Astrocyte (in vitro differentiated cells and primary cell): ENCODE results near the gene DMGDH. TPM values are rescaled to one million over a fixed set of nuclear protein-coding genes. Genes with fewer than 3 reads are reported as not detected.

Source experiments
- DNase-seq: peaks from one replicate; pipeline ENCODE4 v3.0.0-alpha.2; 2010; ENCODE audit warnings: low read depth
- FAIRE-seq: peaks from 2 replicates; lab custom pipeline; 2011; peaks lifted over from hg19 to GRCh38; lab: Jason Lieb, UNC
- H2AFZ ChIP-seq: 2 replicates; pipeline ENCODE4 v1.6.0; 2012; ENCODE audit warnings: low read depth, low read length, inconsistent platforms
- H3K27ac ChIP-seq: 2 replicates; pipeline ENCODE4 v1.5.1; 2011; ENCODE audit warnings: low read depth, low read length, inconsistent platforms
- H3K27me3 ChIP-seq: 2 replicates; pipeline ENCODE4 v1.6.0; 2011; ENCODE audit warnings: low read length, inconsistent platforms; ENCODE audit not compliant: insufficient read depth
- H3K36me3 ChIP-seq: 2 replicates; pipeline ENCODE4 v1.5.1; 2011; ENCODE audit warnings: low read length, inconsistent platforms; ENCODE audit not compliant: insufficient read depth
- H3K4me1 ChIP-seq: 2 replicates; pipeline ENCODE4 v1.5.1; 2011; ENCODE audit warnings: low read length, inconsistent platforms; ENCODE audit not compliant: insufficient read depth
- H3K4me2 ChIP-seq: 2 replicates; pipeline ENCODE4 v1.6.0; 2012; ENCODE audit warnings: low read length, inconsistent platforms
- H3K4me3 ChIP-seq: 2 replicates; pipeline ENCODE4 v1.5.1; 2011; ENCODE audit warnings: low read depth, mild to moderate bottlenecking, low read length, inconsistent platforms; ENCODE audit not compliant: insufficient read depth
- H3K79me2 ChIP-seq: 2 replicates; pipeline ENCODE4 v1.6.0; 2012; ENCODE audit warnings: mild to moderate bottlenecking, low read length, inconsistent platforms; ENCODE audit not compliant: insufficient read depth
- H3K9ac ChIP-seq: 2 replicates; pipeline ENCODE4 v1.6.0; 2012; ENCODE audit warnings: mild to moderate bottlenecking, low read length, inconsistent platforms
- H3K9me3 ChIP-seq: 2 replicates; pipeline ENCODE4 v1.5.1; 2012; ENCODE audit warnings: low read depth, mild to moderate bottlenecking, low read length, inconsistent platforms; ENCODE audit not compliant: insufficient read depth
- H4K20me1 ChIP-seq: 2 replicates; pipeline ENCODE4 v1.6.0; 2012; ENCODE audit warnings: low read length, inconsistent platforms; ENCODE audit not compliant: insufficient read depth
- H3K27ac Mint-ChIP-seq: one replicate; pipeline ENCODE4 v1.8.0; 2021; ENCODE audit warnings: mild to moderate bottlenecking, mixed read lengths; ENCODE audit not compliant: unreplicated experiment
- H3K27me3 Mint-ChIP-seq: one replicate; pipeline ENCODE4 v1.8.0; 2021; ENCODE audit warnings: low read depth, mixed read lengths; ENCODE audit not compliant: unreplicated experiment
- H3K36me3 Mint-ChIP-seq: one replicate; pipeline ENCODE4 v1.8.0; 2021; ENCODE audit warnings: low read depth, mixed read lengths; ENCODE audit not compliant: unreplicated experiment
- H3K4me1 Mint-ChIP-seq: one replicate; pipeline ENCODE4 v1.8.0; 2021; ENCODE audit warnings: low read depth, mixed read lengths; ENCODE audit not compliant: unreplicated experiment
- H3K4me3 Mint-ChIP-seq: one replicate; pipeline ENCODE4 v1.8.0; 2021; ENCODE audit warnings: mild to moderate bottlenecking, moderate library complexity, mixed read lengths; ENCODE audit not compliant: unreplicated experiment
- H3K9me3 Mint-ChIP-seq: one replicate; pipeline ENCODE4 v1.8.0; 2021; ENCODE audit warnings: mild to moderate bottlenecking, mixed read lengths; ENCODE audit not compliant: unreplicated experiment
- CTCF ChIP-seq: IDR thresholded peaks from 2 replicates; pipeline ENCODE4 v1.5.1; 2011; ENCODE audit warnings: low read depth, mild to moderate bottlenecking, inconsistent platforms, low read length, moderate library complexity; ENCODE audit not compliant: insufficient read depth
- EZH2 ChIP-seq: IDR thresholded peaks from 2 replicates; pipeline ENCODE4 v1.6.1; 2012; ENCODE audit warnings: mild to moderate bottlenecking, low read length, inconsistent platforms; ENCODE audit not compliant: insufficient read depth
- total RNA-seq: library from RNA; stranded (reverse); gene quantifications from 2 replicates; pipeline ENCODE4 v1.2.1, GENCODE V29; 2021

DMGDH gene
- total RNA-seq, 1 donor from 2014 or later, result not detected

- Mint-ChIP-seq H3K9me3 (no peaks in the 10 kb centered on the region), H3K36me3 (no peaks in the 10 kb centered on the region), H3K4me1 (peaks cover 3% of the 10 kb centered on the region), H3K27me3 (no peaks in the 10 kb centered on the region), H3K27ac (no peak overlapping the region), H3K4me3 (no peak overlapping the region)
- Histone ChIP-seq H3K27me3 (peaks cover 5% of the 10 kb centered on the region), H3K4me2 (no peak overlapping the region), H3K9me3 (no peaks in the 10 kb centered on the region), H2AFZ (no peak overlapping the region), H4K20me1 (no peaks in the 10 kb centered on the region), H3K4me3 (no peak overlapping the region), H3K79me2 (no peaks in the 10 kb centered on the region), H3K36me3 (no peaks in the 10 kb centered on the region), H3K4me1 (no peaks in the 10 kb centered on the region), H3K9ac (no peak overlapping the region), H3K27ac (no peak overlapping the region)
- TF ChIP-seq CTCF (no peak), EZH2 (no peak)
- FAIRE-seq (no peak), DNase-seq (no peak)
Measured at GRCh38 chr5:79091064-79091463, 21.6 kb upstream of the DMGDH start.

GRCh38 chr5:79088507-79088906 is 19.0 kb upstream of the DMGDH start:
- no peak overlapping the region for H3K27ac Mint-ChIP-seq
- H4K20me1 ChIP-seq, result no peaks in the 10 kb centered on the region
- TF ChIP-seq CTCF (no peak), EZH2 (no peak)
- H3K36me3 ChIP-seq, result no peaks in the 10 kb centered on the region
- no peaks in the 10 kb centered on the region for H3K4me1 ChIP-seq
- no peak overlapping the region for H3K4me3 ChIP-seq
- H3K4me1 Mint-ChIP-seq, result peaks cover 7% of the 10 kb centered on the region
- no peak overlapping the region for H3K27ac ChIP-seq
- peaks cover 2% of the 10 kb centered on the region for H3K27me3 ChIP-seq
- H3K4me3 Mint-ChIP-seq, result no peak overlapping the region
- H3K4me2 ChIP-seq, result no peak overlapping the region
- H3K79me2 ChIP-seq, result no peaks in the 10 kb centered on the region
- no peak overlapping the region for H3K9ac ChIP-seq
- no peaks in the 10 kb centered on the region for H3K36me3 Mint-ChIP-seq
- DNase-seq, result no peak
- no peaks in the 10 kb centered on the region for H3K9me3 ChIP-seq
- no peaks in the 10 kb centered on the region for H3K9me3 Mint-ChIP-seq
- H2AFZ ChIP-seq, result no peak overlapping the region
- no peak for FAIRE-seq
- H3K27me3 Mint-ChIP-seq, result no peaks in the 10 kb centered on the region

GRCh38 chr5:79086116-79086515 is 16.6 kb upstream of the DMGDH start:
- FAIRE-seq, result no peak
- H3K4me1 ChIP-seq, result no peaks in the 10 kb centered on the region
- H4K20me1 ChIP-seq, result no peaks in the 10 kb centered on the region
- no peak overlapping the region for H2AFZ ChIP-seq
- no peak overlapping the region for H3K4me3 Mint-ChIP-seq
- no peaks in the 10 kb centered on the region for H3K79me2 ChIP-seq
- H3K27ac ChIP-seq, result no peak overlapping the region
- no peaks in the 10 kb centered on the region for H3K36me3 Mint-ChIP-seq
- peaks cover 2% of the 10 kb centered on the region for H3K27me3 ChIP-seq
- no peak overlapping the region for H3K4me3 ChIP-seq
- H3K36me3 ChIP-seq, result no peaks in the 10 kb centered on the region
- H3K27me3 Mint-ChIP-seq, result no peaks in the 10 kb centered on the region
- no peak overlapping the region for H3K27ac Mint-ChIP-seq
- TF ChIP-seq EZH2 (no peak), CTCF (no peak)
- H3K4me2 ChIP-seq, result no peak overlapping the region
- H3K9me3 ChIP-seq, result no peaks in the 10 kb centered on the region
- DNase-seq, result no peak
- peaks cover 2% of the 10 kb centered on the region for H3K9me3 Mint-ChIP-seq
- no peak overlapping the region for H3K9ac ChIP-seq
- peaks cover 10% of the 10 kb centered on the region for H3K4me1 Mint-ChIP-seq
